Right atrium auricular region (tissue), 2 donors: ENCODE data around the gene GPC6. TPM values are rescaled to one million over a fixed set of nuclear protein-coding genes. Genes with fewer than 3 reads are reported as not detected.

Source experiments
- DNase-seq: peaks from one replicate; pipeline ENCODE4 v3.0.0-alpha.2; 2019; ENCODE audit warnings: low spot score
- H3K27ac ChIP-seq, 2 donors: fragments of 200-600 bp; sonication (generic); 1 replicate in 1 of 2; 2 replicates in 1 of 2; pipeline ENCODE4 v1.5.1; 2016 to 2019
- H3K27me3 ChIP-seq, 2 donors: fragments of 200-600 bp; sonication (generic); one replicate each; pipeline versions ENCODE4 v1.5.1 to v1.6.0; 2017 to 2019
- H3K36me3 ChIP-seq: fragments of 200-600 bp; sonication (generic); one replicate; pipeline ENCODE4 v1.5.1; 2016
- H3K4me1 ChIP-seq, 2 donors: fragments of 200-600 bp; sonication (generic); one replicate each; pipeline versions ENCODE4 v1.5.1 to v1.6.0; 2017 to 2019
- H3K4me3 ChIP-seq, 2 donors: fragments of 200-600 bp; sonication (generic); 1 replicate in 1 of 2; 2 replicates in 1 of 2; pipeline ENCODE4 v1.5.1; 2017 to 2019; ENCODE audit warnings: mild to moderate bottlenecking in 1 of 2, moderate library complexity in 1 of 2
- H3K9me3 ChIP-seq, 2 donors: fragments of 200-600 bp; sonication (generic); one replicate each; pipeline ENCODE4 v1.5.1; 2019
- total RNA-seq, 2 donors: library from RNA; depleted of rRNA; stranded (reverse); fragments of >200 nt; gene quantifications; one replicate each; pipeline ENCODE4 v1.1.0, GENCODE V29; 2016
- TF ChIP-seq, protein P1 (sequence below), 2 donors: fragments of 200-600 bp; sonication (generic); IDR thresholded peaks; one replicate each; pipeline ENCODE4 v1.5.1; 2019; ENCODE audit warnings: antibody characterized with exemption in 2 of 2

The GPC6 gene
- total RNA-seq, 2 donors from 2014 or later = 1.3 to 3.8 TPM

- Histone ChIP-seq H3K36me3 (no peaks in the 10 kb centered on the region), H3K4me1 (no peaks in the 10 kb centered on the region), H3K4me3 (no peak overlapping the region), H3K27ac (no peak overlapping the region), H3K9me3 (no peaks in the 10 kb centered on the region), H3K27me3 (no peaks in the 10 kb centered on the region)
- no peak for DNase-seq
- TF ChIP-seq, protein P1, sequence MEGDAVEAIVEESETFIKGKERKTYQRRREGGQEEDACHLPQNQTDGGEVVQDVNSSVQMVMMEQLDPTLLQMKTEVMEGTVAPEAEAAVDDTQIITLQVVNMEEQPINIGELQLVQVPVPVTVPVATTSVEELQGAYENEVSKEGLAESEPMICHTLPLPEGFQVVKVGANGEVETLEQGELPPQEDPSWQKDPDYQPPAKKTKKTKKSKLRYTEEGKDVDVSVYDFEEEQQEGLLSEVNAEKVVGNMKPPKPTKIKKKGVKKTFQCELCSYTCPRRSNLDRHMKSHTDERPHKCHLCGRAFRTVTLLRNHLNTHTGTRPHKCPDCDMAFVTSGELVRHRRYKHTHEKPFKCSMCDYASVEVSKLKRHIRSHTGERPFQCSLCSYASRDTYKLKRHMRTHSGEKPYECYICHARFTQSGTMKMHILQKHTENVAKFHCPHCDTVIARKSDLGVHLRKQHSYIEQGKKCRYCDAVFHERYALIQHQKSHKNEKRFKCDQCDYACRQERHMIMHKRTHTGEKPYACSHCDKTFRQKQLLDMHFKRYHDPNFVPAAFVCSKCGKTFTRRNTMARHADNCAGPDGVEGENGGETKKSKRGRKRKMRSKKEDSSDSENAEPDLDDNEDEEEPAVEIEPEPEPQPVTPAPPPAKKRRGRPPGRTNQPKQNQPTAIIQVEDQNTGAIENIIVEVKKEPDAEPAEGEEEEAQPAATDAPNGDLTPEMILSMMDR (IDR thresholded peaks at IDR 0.05) = no peak
These were observed 411.2 kb downstream of the GPC6 start for GRCh38 chr13:93637852-93638251.

- no peak for DNase-seq
- H3K36me3 ChIP-seq = no peaks in the 10 kb centered on the region
- H3K4me3 ChIP-seq = no peak overlapping the region
- no peaks in the 10 kb centered on the region for H3K4me1 ChIP-seq
- H3K9me3 ChIP-seq = no peaks in the 10 kb centered on the region
- H3K27me3 ChIP-seq = no peaks in the 10 kb centered on the region
- TF ChIP-seq, protein P1 (IDR thresholded peaks at IDR 0.05) = no peak
- H3K27ac ChIP-seq = no peak overlapping the region
These were observed 413.8 kb downstream of the GPC6 start for GRCh38 chr13:93640452-93640851.

DNA sequence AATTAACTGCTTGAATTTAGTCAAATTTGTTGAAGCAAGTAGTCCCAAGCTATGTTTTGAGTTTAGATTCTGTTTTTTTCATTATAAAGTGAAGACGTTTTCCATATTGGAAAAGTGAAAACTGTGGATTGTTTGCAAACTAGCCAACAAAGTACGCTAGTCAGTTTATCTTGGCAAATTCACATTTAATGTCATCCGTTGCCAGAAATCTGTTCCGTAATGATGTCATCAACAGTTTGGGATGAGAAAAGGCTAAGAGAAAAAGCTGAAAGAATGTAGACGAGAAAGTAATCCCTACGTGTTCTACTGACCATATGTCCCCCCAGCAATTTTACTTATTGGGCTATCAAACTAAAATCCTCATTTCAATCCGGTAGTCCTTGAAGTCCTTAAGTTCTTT, 419.6 kb downstream of the GPC6 start:
- Histone ChIP-seq H3K9me3 (no peaks in the 10 kb centered on the region), H3K27me3 (no peaks in the 10 kb centered on the region), H3K4me3 (no peak overlapping the region), H3K27ac (peak overlapping the region in 1 of 2 donors; percentile 17), H3K36me3 (no peaks in the 10 kb centered on the region), H3K4me1 (no peaks in the 10 kb centered on the region)
- TF ChIP-seq, protein P1 (IDR thresholded peaks at IDR 0.05) = no peak
- no peak for DNase-seq

GRCh38 chr13:93649496-93649895, 422.9 kb downstream of the GPC6 start:
- no peaks in the 10 kb centered on the region for H3K4me1 ChIP-seq
- no peak overlapping the region for H3K4me3 ChIP-seq
- H3K27ac ChIP-seq = no peak overlapping the region
- TF ChIP-seq, protein P1 (IDR thresholded peaks at IDR 0.05) = no peak
- DNase-seq = no peak
- no peaks in the 10 kb centered on the region for H3K9me3 ChIP-seq
- no peaks in the 10 kb centered on the region for H3K27me3 ChIP-seq
- H3K36me3 ChIP-seq = no peaks in the 10 kb centered on the region

DNA sequence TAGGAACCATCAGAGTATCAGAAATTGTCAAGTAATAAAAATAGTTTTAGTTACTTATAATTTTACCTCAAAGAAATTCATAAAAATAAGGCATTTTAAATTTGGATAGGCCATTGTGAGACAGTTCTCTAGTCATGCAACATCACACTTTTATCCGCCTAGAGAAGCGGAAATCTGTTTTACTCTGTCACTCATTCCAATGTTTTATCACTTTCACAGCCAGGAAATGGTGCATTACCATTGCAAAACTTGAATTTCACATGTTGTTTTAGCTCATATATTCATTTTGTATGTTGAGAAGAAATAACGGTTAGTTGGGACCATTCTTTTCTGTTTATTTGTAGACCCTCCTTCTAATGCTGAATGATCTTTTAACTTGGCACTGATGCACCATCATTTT, 427.2 kb downstream of the GPC6 start:
- H3K9me3 ChIP-seq = peaks cover 0 to 19% of the 10 kb centered on the region in 2 donors
- no peak for DNase-seq
- H3K4me1 ChIP-seq = no peaks in the 10 kb centered on the region
- H3K4me3 ChIP-seq = no peak overlapping the region
- no peaks in the 10 kb centered on the region for H3K36me3 ChIP-seq
- TF ChIP-seq, protein P1 (IDR thresholded peaks at IDR 0.05) = no peak
- H3K27me3 ChIP-seq = no peaks in the 10 kb centered on the region
- H3K27ac ChIP-seq = no peak overlapping the region

- DNase-seq = no peak
- Histone ChIP-seq H3K36me3 (no peaks in the 10 kb centered on the region), H3K27me3 (no peaks in the 10 kb centered on the region), H3K4me3 (no peak overlapping the region), H3K4me1 (no peaks in the 10 kb centered on the region), H3K27ac (no peak overlapping the region), H3K9me3 (peaks cover 0 to 24% of the 10 kb centered on the region in 2 donors)
- TF ChIP-seq, protein P1 (IDR thresholded peaks at IDR 0.05) = no peak
These were observed 428.5 kb downstream of the GPC6 start for GRCh38 chr13:93655154-93655553.
